ENCODE data around the gene MRPS35.

DNA sequence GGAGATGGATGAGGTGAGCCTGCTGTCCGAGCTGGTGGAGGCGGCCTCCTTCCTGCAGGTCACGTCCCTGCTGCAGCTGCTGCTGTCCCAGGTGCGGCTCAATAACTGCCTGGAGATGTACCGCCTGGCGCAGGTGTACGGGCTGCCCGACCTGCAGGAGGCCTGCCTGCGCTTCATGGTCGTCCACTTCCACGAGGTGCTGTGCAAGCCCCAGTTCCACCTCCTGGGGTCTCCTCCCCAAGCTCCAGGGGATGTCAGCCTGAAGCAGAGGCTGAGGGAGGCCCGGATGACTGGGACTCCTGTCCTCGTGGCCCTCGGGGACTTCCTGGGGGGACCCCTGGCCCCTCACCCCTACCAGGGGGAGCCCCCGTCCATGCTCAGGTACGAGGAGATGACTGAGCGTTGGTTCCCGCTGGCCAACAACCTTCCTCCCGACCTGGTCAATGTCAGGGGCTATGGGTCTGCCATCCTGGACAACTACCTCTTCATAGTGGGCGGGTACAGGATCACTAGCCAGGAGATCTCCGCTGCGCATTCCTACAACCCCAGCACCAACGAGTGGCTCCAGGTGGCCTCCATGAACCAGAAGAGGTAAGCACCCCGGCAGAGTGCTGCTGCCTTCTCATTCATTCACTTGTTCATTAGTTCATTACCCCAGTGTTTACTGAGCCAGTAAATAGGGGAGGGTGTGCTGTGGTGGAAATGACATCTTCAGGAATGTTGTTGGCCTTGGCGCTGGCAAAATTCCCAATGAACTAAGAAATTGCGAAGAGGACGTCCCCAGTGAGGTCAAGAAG lies 70.2 kb downstream of the MRPS35 start:
- TF ChIP-seq EZH2phosphoT487 (IDR thresholded peaks at IDR 0.05; ENCODE audit: borderline replicate concordance, low read depth, low read length): no peak
- TF ChIP-seq CTCF (conservative IDR thresholded peaks at IDR 0.05; ENCODE audit: low read length): no peak

Data from OCI-LY7 (cell line).